ENCODE data around the gene SLC22A23. TPM values are rescaled to one million over a fixed set of nuclear protein-coding genes. Genes with fewer than 3 reads are reported as not detected.

Gene SLC22A23
- total RNA-seq, 2 experiments from 2014 or later: 0.37 to 0.39 TPM

GRCh38 chr6:3351105-3351676 is 105.7 kb downstream of the SLC22A23 start:
- intact Hi-C loops (cut with DNase I, micrococcal nuclease): no loop called here
- Mint-ChIP-seq H3K4me1 (peaks cover 13% of the 10 kb centered on the region), H3K9me3 (ENCODE audit: low read depth) (no peaks in the 10 kb centered on the region), H3K27ac (no peak overlapping the region), H3K36me3 (ENCODE audit: low read depth) (no peaks in the 10 kb centered on the region), H3K4me3 (no peak overlapping the region), H3K27me3 (peaks cover 2% of the 10 kb centered on the region)
- no peak for DNase-seq
- no peak for ATAC-seq
- ChIA-PET CTCF (interaction anchor here (0.6 to 1.1 kb wide), 2 partner anchors 12 to 25 kb away, joined by 3 read pairs; no protein-coding TSS in a partner anchor), POLR2A (no interaction called here)

- ATAC-seq (no peak), DNase-seq (no peak)
- ChIA-PET CTCF (interaction anchor here (0.5 to 1.1 kb wide), 3 partner anchors 13 to 470 kb away, joined by 3 to 4 read pairs (median 3); no protein-coding TSS in a partner anchor), POLR2A (no interaction called here)
- H3K9me3 Mint-ChIP-seq (ENCODE audit: low read depth): no peaks in the 10 kb centered on the region
- H3K4me3 Mint-ChIP-seq: no peak overlapping the region
- H3K27me3 Mint-ChIP-seq: peaks cover 2% of the 10 kb centered on the region
- intact Hi-C loops (cut with DNase I, micrococcal nuclease): no loop called here
- H3K27ac Mint-ChIP-seq: no peak overlapping the region
- H3K4me1 Mint-ChIP-seq: peaks cover 7% of the 10 kb centered on the region
- H3K36me3 Mint-ChIP-seq (ENCODE audit: low read depth): no peaks in the 10 kb centered on the region
Measured at GRCh38 chr6:3350252-3350796, 106.5 kb downstream of the SLC22A23 start.

GRCh38 chr6:3349388-3350251 is 107.2 kb downstream of the SLC22A23 start:
- Mint-ChIP-seq H3K4me1 (peaks cover 2% of the 10 kb centered on the region), H3K27ac (no peak overlapping the region)
- intact Hi-C loops (cut with DNase I, micrococcal nuclease): no loop called here

GRCh38 chr6:3348821-3349220 is 108.0 kb downstream of the SLC22A23 start:
- no peak overlapping the region for H3K27ac Mint-ChIP-seq
- intact Hi-C loops (cut with DNase I, micrococcal nuclease): no loop called here
- no peaks in the 10 kb centered on the region for H3K4me1 Mint-ChIP-seq
- H3K4me3 Mint-ChIP-seq: no peak overlapping the region
- H3K36me3 Mint-ChIP-seq (ENCODE audit: low read depth): no peaks in the 10 kb centered on the region
- H3K27me3 Mint-ChIP-seq: peaks cover 2% of the 10 kb centered on the region
- DNase-seq (no peak), ATAC-seq (no peak)
- CTCF ChIA-PET: no interaction called here
- H3K9me3 Mint-ChIP-seq (ENCODE audit: low read depth): no peaks in the 10 kb centered on the region
- POLR2A ChIA-PET: no interaction called here

More at GRCh38 chr6:3349388-3350251, 107.2 kb downstream of the SLC22A23 start:
- DNase-seq (no peak), ATAC-seq (no peak)
- ChIA-PET CTCF (interaction anchor here (0.5 kb wide), 1 partner anchor 471 kb away, joined by 4 read pairs; no protein-coding TSS in a partner anchor), POLR2A (no interaction called here)
- Mint-ChIP-seq H3K9me3 (ENCODE audit: low read depth) (no peaks in the 10 kb centered on the region), H3K4me3 (no peak overlapping the region), H3K27me3 (peaks cover 2% of the 10 kb centered on the region), H3K36me3 (ENCODE audit: low read depth) (no peaks in the 10 kb centered on the region)

- H3K9me3 Mint-ChIP-seq (ENCODE audit: low read depth): no peaks in the 10 kb centered on the region
- DNase-seq: no peak
- peaks cover 2% of the 10 kb centered on the region for H3K27me3 Mint-ChIP-seq
- H3K27ac Mint-ChIP-seq: no peak overlapping the region
- POLR2A ChIA-PET: no interaction called here
- no peak overlapping the region for H3K4me3 Mint-ChIP-seq
- ATAC-seq: no peak
- intact Hi-C loops (cut with DNase I, micrococcal nuclease): no loop called here
- CTCF ChIA-PET: interaction anchor here (0.7 kb wide), 1 partner anchor 96 kb away, joined by 3 read pairs; no protein-coding TSS in a partner anchor
- H3K4me1 Mint-ChIP-seq: no peaks in the 10 kb centered on the region
- H3K36me3 Mint-ChIP-seq (ENCODE audit: low read depth): no peaks in the 10 kb centered on the region
Measured at GRCh38 chr6:3347826-3348225, 109.0 kb downstream of the SLC22A23 start.

GRCh38 chr6:3347247-3347646 is 109.6 kb downstream of the SLC22A23 start:
- H3K9me3 Mint-ChIP-seq (ENCODE audit: low read depth): no peaks in the 10 kb centered on the region
- H3K27me3 Mint-ChIP-seq: peaks cover 2% of the 10 kb centered on the region
- ChIA-PET CTCF (interaction anchor here (0.7 kb wide), 1 partner anchor 96 kb away, joined by 3 read pairs; no protein-coding TSS in a partner anchor), POLR2A (no interaction called here)
- no peak overlapping the region for H3K4me3 Mint-ChIP-seq
- no peak for DNase-seq
- no peaks in the 10 kb centered on the region for H3K36me3 Mint-ChIP-seq (ENCODE audit: low read depth)
- intact Hi-C loops (cut with DNase I, micrococcal nuclease): no loop called here
- H3K4me1 Mint-ChIP-seq: no peaks in the 10 kb centered on the region
- H3K27ac Mint-ChIP-seq: no peak overlapping the region
- no peak for ATAC-seq

- ATAC-seq: no peak
- Mint-ChIP-seq H3K4me3 (no peak overlapping the region), H3K36me3 (ENCODE audit: low read depth) (no peaks in the 10 kb centered on the region), H3K9me3 (ENCODE audit: low read depth) (no peaks in the 10 kb centered on the region), H3K4me1 (no peaks in the 10 kb centered on the region), H3K27me3 (peaks cover 2% of the 10 kb centered on the region), H3K27ac (no peak overlapping the region)
- intact Hi-C loops (cut with DNase I, micrococcal nuclease): no loop called here
- ChIA-PET POLR2A (no interaction called here), CTCF (interaction anchor here (0.5 to 1.0 kb wide), 2 partner anchors 23 to 38 kb away, joined by 3 read pairs; no protein-coding TSS in a partner anchor)
- no peak for DNase-seq
Measured at GRCh38 chr6:3346476-3346875, 110.4 kb downstream of the SLC22A23 start.

GRCh38 chr6:3345836-3346235 is 111.0 kb downstream of the SLC22A23 start:
- POLR2A ChIA-PET: no interaction called here
- no peaks in the 10 kb centered on the region for H3K9me3 Mint-ChIP-seq (ENCODE audit: low read depth)
- CTCF ChIA-PET: interaction anchor here (0.5 to 1.0 kb wide), 2 partner anchors 22 to 37 kb away, joined by 3 read pairs; no protein-coding TSS in a partner anchor
- H3K27me3 Mint-ChIP-seq: peaks cover 2% of the 10 kb centered on the region
- no peak for ATAC-seq
- no peak for DNase-seq
- intact Hi-C loops (cut with DNase I, micrococcal nuclease): no loop called here
- H3K27ac Mint-ChIP-seq: no peak overlapping the region
- no peaks in the 10 kb centered on the region for H3K36me3 Mint-ChIP-seq (ENCODE audit: low read depth)
- no peak overlapping the region for H3K4me3 Mint-ChIP-seq
- H3K4me1 Mint-ChIP-seq: no peaks in the 10 kb centered on the region

- ATAC-seq (no peak), DNase-seq (no peak)
- ChIA-PET CTCF (interaction anchor here (0.7 kb wide), 2 partner anchors 28 to 364 kb away, joined by 4 read pairs; no protein-coding TSS in a partner anchor), POLR2A (no interaction called here)
- intact Hi-C loops (cut with DNase I, micrococcal nuclease): no loop called here
- peaks cover 4% of the 10 kb centered on the region for H3K4me1 Mint-ChIP-seq
- no peaks in the 10 kb centered on the region for H3K36me3 Mint-ChIP-seq (ENCODE audit: low read depth)
- no peak overlapping the region for H3K27ac Mint-ChIP-seq
- no peaks in the 10 kb centered on the region for H3K27me3 Mint-ChIP-seq
- no peak overlapping the region for H3K4me3 Mint-ChIP-seq
- no peaks in the 10 kb centered on the region for H3K9me3 Mint-ChIP-seq (ENCODE audit: low read depth)
Measured at GRCh38 chr6:3343089-3343883, 113.6 kb downstream of the SLC22A23 start.

- CTCF ChIA-PET: interaction anchor here (1.5 kb wide), 1 partner anchor 70 kb away, joined by 5 read pairs; no protein-coding TSS in a partner anchor
- ATAC-seq (no peak), DNase-seq (no peak)
- Mint-ChIP-seq H3K4me1 (peaks cover 12% of the 10 kb centered on the region), H3K9me3 (ENCODE audit: low read depth) (no peaks in the 10 kb centered on the region), H3K27me3 (no peaks in the 10 kb centered on the region), H3K4me3 (no peak overlapping the region), H3K36me3 (ENCODE audit: low read depth) (no peaks in the 10 kb centered on the region), H3K27ac (no peak overlapping the region)
- POLR2A ChIA-PET: no interaction called here
- intact Hi-C loops (cut with DNase I, micrococcal nuclease): no loop called here
Measured at GRCh38 chr6:3341467-3341866, 115.4 kb downstream of the SLC22A23 start.

GRCh38 chr6:3340894-3341293 is 116.0 kb downstream of the SLC22A23 start:
- Mint-ChIP-seq H3K27ac (no peak overlapping the region), H3K9me3 (ENCODE audit: low read depth) (no peaks in the 10 kb centered on the region), H3K36me3 (ENCODE audit: low read depth) (no peaks in the 10 kb centered on the region), H3K27me3 (no peaks in the 10 kb centered on the region), H3K4me1 (peaks cover 12% of the 10 kb centered on the region), H3K4me3 (no peak overlapping the region)
- CTCF ChIA-PET: interaction anchor here (1.5 kb wide), 1 partner anchor 70 kb away, joined by 5 read pairs; no protein-coding TSS in a partner anchor
- intact Hi-C loops (cut with DNase I, micrococcal nuclease): no loop called here
- POLR2A ChIA-PET: no interaction called here
- no peak for ATAC-seq
- no peak for DNase-seq
